Measurements from ENCODE around the gene SNX22. TPM values are rescaled to one million over a fixed set of nuclear protein-coding genes. Genes with fewer than 3 reads are reported as not detected.

The SNX22 gene
- polyA plus RNA-seq, 2 of the 4 experiments (the other 2 are of a cell fraction): 0.22 to 1.1 TPM

DNA sequence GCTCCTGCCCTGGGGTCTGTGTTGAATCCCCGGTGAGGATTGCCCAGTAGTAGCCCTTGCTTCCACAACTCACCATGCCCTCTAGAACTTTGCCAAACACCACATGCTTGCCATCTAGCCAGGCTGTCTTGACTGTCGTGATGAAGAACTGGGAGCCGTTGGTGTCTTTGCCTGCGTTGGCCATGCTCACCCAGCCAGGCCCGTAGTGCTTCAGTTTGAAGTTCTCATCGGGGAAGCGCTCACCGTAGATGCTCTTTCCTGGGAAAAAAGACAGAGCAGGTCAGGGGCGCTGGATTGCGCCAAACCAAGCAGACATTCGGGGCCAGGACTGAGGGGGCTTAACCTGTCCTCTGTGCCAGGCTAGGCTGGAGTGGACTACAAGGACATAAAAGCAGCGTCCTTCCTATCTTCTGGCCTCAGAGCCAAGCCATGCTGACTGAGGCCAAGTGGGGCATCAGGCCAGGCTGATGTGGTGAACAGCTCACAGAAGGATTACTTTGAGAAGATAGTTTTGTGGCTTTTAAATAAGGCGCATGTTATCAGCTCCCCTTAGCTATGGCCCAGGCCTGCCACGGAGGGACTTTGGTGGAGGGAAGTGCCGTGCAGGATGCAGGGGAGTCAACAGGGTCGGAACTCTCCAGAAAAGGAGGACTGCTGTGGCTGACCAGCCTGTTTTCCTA is 5.3 kb downstream of the SNX22 start:
- Histone ChIP-seq H3K9me3 (no peaks in the 10 kb centered on the region), H3K27ac (no peak overlapping the region), H3K4me1 (peaks cover 27% of the 10 kb centered on the region), H3K4me2 (no peak overlapping the region), H3K4me3 (no peak overlapping the region)
- WGBS (ENCODE audit: missing lambda C conversion rate): 95% methylated on average over 16 of the region's 16 CpGs
- ChIA-PET CTCF (interaction anchor here (1.0 to 5.2 kb wide), 2 partner anchors 7 to 547 kb away, joined by 3 to 69 read pairs; partner anchors contain the start of gene PPIB), POLR2A (no interaction called here)
- ATAC-seq: no peak
- no peak for FAIRE-seq
- TF ChIP-seq ZSCAN20 (CRISPR knock-in tag; IDR thresholded peaks at IDR 0.05): no peak
- TF ChIP-seq CEBPB (IDR thresholded peaks at IDR 0.05): no peak
- TF ChIP-seq, protein P1, sequence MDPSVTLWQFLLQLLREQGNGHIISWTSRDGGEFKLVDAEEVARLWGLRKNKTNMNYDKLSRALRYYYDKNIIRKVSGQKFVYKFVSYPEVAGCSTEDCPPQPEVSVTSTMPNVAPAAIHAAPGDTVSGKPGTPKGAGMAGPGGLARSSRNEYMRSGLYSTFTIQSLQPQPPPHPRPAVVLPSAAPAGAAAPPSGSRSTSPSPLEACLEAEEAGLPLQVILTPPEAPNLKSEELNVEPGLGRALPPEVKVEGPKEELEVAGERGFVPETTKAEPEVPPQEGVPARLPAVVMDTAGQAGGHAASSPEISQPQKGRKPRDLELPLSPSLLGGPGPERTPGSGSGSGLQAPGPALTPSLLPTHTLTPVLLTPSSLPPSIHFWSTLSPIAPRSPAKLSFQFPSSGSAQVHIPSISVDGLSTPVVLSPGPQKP (IDR thresholded peaks at IDR 0.05; ENCODE audit: low read depth, low read length): no peak
- TF ChIP-seq NPAS2 (CRISPR knock-in tag; IDR thresholded peaks at IDR 0.05; ENCODE audit: borderline replicate concordance): no peak
- no peak for DNase-seq (ENCODE audit: low read depth in 1 of 2, low spot score in 1 of 2)

DNA sequence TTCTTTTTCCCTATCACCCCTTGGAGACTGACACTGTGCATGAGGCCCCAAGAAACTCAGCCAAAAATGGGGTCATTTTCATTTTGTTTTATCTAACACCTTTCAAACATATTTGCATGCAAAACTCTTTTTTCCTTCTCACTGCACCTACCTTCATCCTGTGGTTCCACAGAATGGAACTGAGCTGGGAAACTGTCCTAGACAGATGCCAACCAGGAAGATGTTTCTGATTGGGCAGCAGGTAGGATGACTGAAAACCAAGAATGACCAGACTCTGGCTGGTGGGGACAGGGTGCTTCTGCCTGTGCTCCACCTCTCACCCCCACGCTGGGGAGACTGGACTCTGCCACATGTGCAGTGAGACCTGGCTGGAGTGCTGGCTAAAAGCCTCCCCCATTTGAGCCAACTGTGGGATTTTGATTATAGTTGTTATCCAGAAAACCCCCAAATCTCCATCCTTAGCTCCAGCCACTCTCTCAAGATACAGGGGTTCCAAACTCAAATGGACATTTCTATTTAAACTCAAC is 6.1 kb downstream of the SNX22 start:
- no peak for ATAC-seq
- POLR2A ChIA-PET: no interaction called here

DNA sequence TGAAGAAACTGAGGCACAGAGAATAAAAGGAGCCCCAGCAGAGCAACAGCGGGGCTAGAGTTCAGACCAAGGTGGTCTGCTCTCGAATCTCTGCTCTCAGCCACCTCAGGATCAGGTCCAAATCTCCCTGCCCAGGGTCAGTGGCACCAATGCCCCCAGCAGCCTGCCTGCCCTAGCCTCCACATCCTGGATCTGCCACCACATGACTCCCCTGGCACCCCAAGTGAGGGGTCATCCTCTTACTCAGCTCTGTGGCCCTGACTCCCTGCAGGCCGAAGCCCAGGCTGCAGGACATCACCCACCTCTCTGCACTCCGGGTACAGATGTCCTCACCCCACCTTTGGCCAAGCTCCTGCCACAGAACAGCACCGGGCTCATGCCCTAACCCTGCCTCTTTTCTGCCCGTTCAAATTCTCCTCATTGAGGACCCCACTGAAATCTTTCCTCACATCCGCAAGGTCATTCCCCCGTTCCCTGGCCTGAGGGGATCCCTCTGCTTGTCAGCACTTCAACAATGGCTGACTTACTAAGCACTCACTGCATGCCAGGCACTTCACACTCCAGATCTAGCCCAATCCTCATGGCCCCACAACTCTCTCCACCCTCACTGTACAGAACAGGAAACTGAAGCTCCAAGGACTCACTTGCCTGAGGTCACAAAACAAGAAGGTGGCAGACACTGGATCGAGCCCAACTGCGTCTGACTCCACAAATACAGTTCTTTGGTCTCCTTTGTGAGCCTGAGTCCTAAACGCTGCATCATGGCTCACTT is 7.0 kb downstream of the SNX22 start:
- 91% methylated on average over 11 of the region's 11 CpGs for WGBS (ENCODE audit: missing lambda C conversion rate)
- H3K9me3 ChIP-seq: no peaks in the 10 kb centered on the region
- H3K27ac ChIP-seq: no peak overlapping the region
- H3K4me2 ChIP-seq: no peak overlapping the region
- DNase-seq (ENCODE audit: low read depth in 1 of 2, low spot score in 1 of 2) (no peak), FAIRE-seq (no peak), ATAC-seq (no peak)
- CTCF ChIA-PET: interaction anchor here (1.0 to 1.5 kb wide), 3 partner anchors 10 to 26 kb away, joined by 4 to 5 read pairs (median 4); no protein-coding TSS in a partner anchor
- TF ChIP-seq, protein P2, sequence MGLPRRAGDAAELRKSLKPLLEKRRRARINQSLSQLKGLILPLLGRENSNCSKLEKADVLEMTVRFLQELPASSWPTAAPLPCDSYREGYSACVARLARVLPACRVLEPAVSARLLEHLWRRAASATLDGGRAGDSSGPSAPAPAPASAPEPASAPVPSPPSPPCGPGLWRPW (IDR thresholded peaks at IDR 0.05): no peak
- TF ChIP-seq HEYL (CRISPR knock-in tag; IDR thresholded peaks at IDR 0.05) (no peak), JUN (IDR thresholded peaks at IDR 0.05) (no peak), HOXB5 (CRISPR knock-in tag; IDR thresholded peaks at IDR 0.05) (no peak), NPAS2 (CRISPR knock-in tag; IDR thresholded peaks at IDR 0.05; ENCODE audit: borderline replicate concordance) (no peak), MAZ (IDR thresholded peaks at IDR 0.05; ENCODE audit: borderline replicate concordance, low read depth, low read length) (no peak), EHMT2 (IDR thresholded peaks at IDR 0.05; ENCODE audit: low read depth) (no peak), POLR2AphosphoS2 (conservative IDR thresholded peaks at IDR 0.05; ENCODE audit: low read length) (no peak)
- TF ChIP-seq, protein P3, sequence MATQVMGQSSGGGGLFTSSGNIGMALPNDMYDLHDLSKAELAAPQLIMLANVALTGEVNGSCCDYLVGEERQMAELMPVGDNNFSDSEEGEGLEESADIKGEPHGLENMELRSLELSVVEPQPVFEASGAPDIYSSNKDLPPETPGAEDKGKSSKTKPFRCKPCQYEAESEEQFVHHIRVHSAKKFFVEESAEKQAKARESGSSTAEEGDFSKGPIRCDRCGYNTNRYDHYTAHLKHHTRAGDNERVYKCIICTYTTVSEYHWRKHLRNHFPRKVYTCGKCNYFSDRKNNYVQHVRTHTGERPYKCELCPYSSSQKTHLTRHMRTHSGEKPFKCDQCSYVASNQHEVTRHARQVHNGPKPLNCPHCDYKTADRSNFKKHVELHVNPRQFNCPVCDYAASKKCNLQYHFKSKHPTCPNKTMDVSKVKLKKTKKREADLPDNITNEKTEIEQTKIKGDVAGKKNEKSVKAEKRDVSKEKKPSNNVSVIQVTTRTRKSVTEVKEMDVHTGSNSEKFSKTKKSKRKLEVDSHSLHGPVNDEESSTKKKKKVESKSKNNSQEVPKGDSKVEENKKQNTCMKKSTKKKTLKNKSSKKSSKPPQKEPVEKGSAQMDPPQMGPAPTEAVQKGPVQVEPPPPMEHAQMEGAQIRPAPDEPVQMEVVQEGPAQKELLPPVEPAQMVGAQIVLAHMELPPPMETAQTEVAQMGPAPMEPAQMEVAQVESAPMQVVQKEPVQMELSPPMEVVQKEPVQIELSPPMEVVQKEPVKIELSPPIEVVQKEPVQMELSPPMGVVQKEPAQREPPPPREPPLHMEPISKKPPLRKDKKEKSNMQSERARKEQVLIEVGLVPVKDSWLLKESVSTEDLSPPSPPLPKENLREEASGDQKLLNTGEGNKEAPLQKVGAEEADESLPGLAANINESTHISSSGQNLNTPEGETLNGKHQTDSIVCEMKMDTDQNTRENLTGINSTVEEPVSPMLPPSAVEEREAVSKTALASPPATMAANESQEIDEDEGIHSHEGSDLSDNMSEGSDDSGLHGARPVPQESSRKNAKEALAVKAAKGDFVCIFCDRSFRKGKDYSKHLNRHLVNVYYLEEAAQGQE (IDR thresholded peaks at IDR 0.05): no peak
- TF ChIP-seq, protein P4, sequence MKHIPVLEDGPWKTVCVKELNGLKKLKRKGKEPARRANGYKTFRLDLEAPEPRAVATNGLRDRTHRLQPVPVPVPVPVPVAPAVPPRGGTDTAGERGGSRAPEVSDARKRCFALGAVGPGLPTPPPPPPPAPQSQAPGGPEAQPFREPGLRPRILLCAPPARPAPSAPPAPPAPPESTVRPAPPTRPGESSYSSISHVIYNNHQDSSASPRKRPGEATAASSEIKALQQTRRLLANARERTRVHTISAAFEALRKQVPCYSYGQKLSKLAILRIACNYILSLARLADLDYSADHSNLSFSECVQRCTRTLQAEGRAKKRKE (CRISPR knock-in tag; IDR thresholded peaks at IDR 0.05; ENCODE audit: low read depth): no peak
- TF ChIP-seq, protein P5, sequence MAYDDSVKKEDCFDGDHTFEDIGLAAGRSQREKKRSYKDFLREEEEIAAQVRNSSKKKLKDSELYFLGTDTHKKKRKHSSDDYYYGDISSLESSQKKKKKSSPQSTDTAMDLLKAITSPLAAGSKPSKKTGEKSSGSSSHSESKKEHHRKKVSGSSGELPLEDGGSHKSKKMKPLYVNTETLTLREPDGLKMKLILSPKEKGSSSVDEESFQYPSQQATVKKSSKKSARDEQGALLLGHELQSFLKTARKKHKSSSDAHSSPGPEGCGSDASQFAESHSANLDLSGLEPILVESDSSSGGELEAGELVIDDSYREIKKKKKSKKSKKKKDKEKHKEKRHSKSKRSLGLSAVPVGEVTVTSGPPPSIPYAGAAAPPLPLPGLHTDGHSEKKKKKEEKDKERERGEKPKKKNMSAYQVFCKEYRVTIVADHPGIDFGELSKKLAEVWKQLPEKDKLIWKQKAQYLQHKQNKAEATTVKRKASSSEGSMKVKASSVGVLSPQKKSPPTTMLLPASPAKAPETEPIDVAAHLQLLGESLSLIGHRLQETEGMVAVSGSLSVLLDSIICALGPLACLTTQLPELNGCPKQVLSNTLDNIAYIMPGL (CRISPR knock-in tag; IDR thresholded peaks at IDR 0.05; ENCODE audit: borderline replicate concordance): no peak
- POLR2A ChIA-PET: no interaction called here
- peaks cover 21% of the 10 kb centered on the region for H3K4me1 ChIP-seq
- no peak overlapping the region for H3K4me3 ChIP-seq

More for the DNA sequence above, 6.1 kb downstream of the SNX22 start:
- TF ChIP-seq MAFK (IDR thresholded peaks at IDR 0.05; ENCODE audit: partially characterized antibody) (no peak), RCOR1 (IDR thresholded peaks at IDR 0.05; ENCODE audit: low read depth, low read length) (no peak), ZC3H11A (IDR thresholded peaks at IDR 0.05) (no peak), KDM5A (IDR thresholded peaks at IDR 0.05) (no peak), MAZ (IDR thresholded peaks at IDR 0.05; ENCODE audit: borderline replicate concordance, low read depth, low read length) (no peak), NPAS2 (CRISPR knock-in tag; IDR thresholded peaks at IDR 0.05; ENCODE audit: borderline replicate concordance) (no peak), ZNF302 (CRISPR knock-in tag; IDR thresholded peaks at IDR 0.05) (no peak)
- TF ChIP-seq, protein P6, sequence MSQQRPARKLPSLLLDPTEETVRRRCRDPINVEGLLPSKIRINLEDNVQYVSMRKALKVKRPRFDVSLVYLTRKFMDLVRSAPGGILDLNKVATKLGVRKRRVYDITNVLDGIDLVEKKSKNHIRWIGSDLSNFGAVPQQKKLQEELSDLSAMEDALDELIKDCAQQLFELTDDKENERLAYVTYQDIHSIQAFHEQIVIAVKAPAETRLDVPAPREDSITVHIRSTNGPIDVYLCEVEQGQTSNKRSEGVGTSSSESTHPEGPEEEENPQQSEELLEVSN (IDR thresholded peaks at IDR 0.05; ENCODE audit: borderline replicate concordance, low read depth): no peak
- TF ChIP-seq, protein P1 (IDR thresholded peaks at IDR 0.05; ENCODE audit: low read depth, low read length): no peak
- no peaks in the 10 kb centered on the region for H3K9me3 ChIP-seq
- H3K27ac ChIP-seq: no peak overlapping the region
- 91% methylated on average over 1 of the region's 1 CpG for WGBS (ENCODE audit: missing lambda C conversion rate)
- CTCF ChIA-PET: interaction anchor here (1.4 kb wide), 1 partner anchor 27 kb away, joined by 4 read pairs; no protein-coding TSS in a partner anchor
- peaks cover 23% of the 10 kb centered on the region for H3K4me1 ChIP-seq
- no peak overlapping the region for H3K4me2 ChIP-seq
- DNase-seq (ENCODE audit: low read depth in 1 of 2, low spot score in 1 of 2) (no peak), FAIRE-seq (no peak)
- H3K4me3 ChIP-seq: no peak overlapping the region

Data from A549 (cell line).